ENCODE results near the gene MYO7B.

MYO7B gene

GRCh38 chr2:127679680-127680361 lies 144.3 kb downstream of the MYO7B start:
- no peak for DNase-seq (ENCODE audit: low read depth in 2 of 2)

- DNase-seq (ENCODE audit: low read depth in 2 of 2): no peak
Observed at GRCh38 chr2:127680706-127681287, 145.3 kb downstream of the MYO7B start.

- no peak for DNase-seq (ENCODE audit: low read depth in 2 of 2)
Observed at GRCh38 chr2:127681288-127681804, 145.9 kb downstream of the MYO7B start.

GRCh38 chr2:127681976-127682857 lies 146.7 kb downstream of the MYO7B start:
- DNase-seq (ENCODE audit: low read depth in 2 of 2): no peak

GRCh38 chr2:127683056-127683455 lies 147.6 kb downstream of the MYO7B start:
- DNase-seq (ENCODE audit: low read depth in 2 of 2): no peak

GRCh38 chr2:127683757-127684156 lies 148.3 kb downstream of the MYO7B start:
- no peak for DNase-seq (ENCODE audit: low read depth in 2 of 2)

GRCh38 chr2:127685410-127686080 lies 150.1 kb downstream of the MYO7B start:
- DNase-seq (ENCODE audit: low read depth in 2 of 2): no peak
